G401 (cell line): ENCODE measurements around the gene CD3E. TPM values are rescaled to one million over a fixed set of nuclear protein-coding genes. Genes with fewer than 3 reads are reported as not detected.
A peak's percentile ranks its signal among the peaks of the same experiment; 100 is the strongest.

ENCODE experiments used
- DNase-seq: peaks from one replicate; pipeline ENCODE4 v3.0.0-alpha.2; 2015; ENCODE audit warnings: low spot score
- in situ Hi-C: cut with HindIII; loops from 2 replicates; pipeline ENCODE4 v1.10.0; 2016; ENCODE audit warnings: low sequenced_read_pairs, mixed read lengths
- total RNA-seq: library from RNA; depleted of rRNA; stranded (reverse); fragments of >200 nt; shearing (Covaris generic); gene quantifications from 2 replicates; pipeline ENCODE4 v1.2.3, GENCODE V29; 2014; rRNA removed

The CD3E gene
- total RNA-seq, 1 experiment from 2014 or later = not detected

GRCh38 chr11:118358071-118358470 is 53.5 kb downstream of the CD3E start:
- DNase-seq = no peak
- in situ Hi-C loops = no loop called here

GRCh38 chr11:118359295-118359958 is 54.9 kb downstream of the CD3E start, which contains the start of gene UBE4A:
Gene UBE4A, plus strand, starts transcription at chr11:118359600. Its CDS starts 5,481 bp downstream, at chr11:118365081.
- in situ Hi-C loops = no loop called here
- DNase-seq = peak; percentile 93

- in situ Hi-C loops = no loop called here
- peak; percentile 87 for DNase-seq
Measured at GRCh38 chr11:118364956-118365615, 60.6 kb downstream of the CD3E start.

Other genes starting within 250 kb of the CD3E start
- not detected in 2 replicates for gene TMPRSS4, start 227.7 kb upstream of the CD3E start, total RNA-seq
- gene SMIM35, start 217.8 kb upstream of the CD3E start, total RNA-seq = not detected in 2 replicates
- gene SCN4B, start 151.9 kb upstream of the CD3E start, total RNA-seq = not detected in 2 replicates
- gene SCN2B, start 128.1 kb upstream of the CD3E start, total RNA-seq = 0.10 TPM in 1 of 2 replicates, not detected in the other
- gene JAML, start 79.7 kb upstream of the CD3E start, total RNA-seq = not detected in 2 replicates
- not detected in 2 replicates for gene MPZL3, start 52.4 kb upstream of the CD3E start, total RNA-seq
- gene MPZL2, start 40.4 kb upstream of the CD3E start, total RNA-seq = not detected in 2 replicates
- gene CD3D, start 38.0 kb downstream of the CD3E start, total RNA-seq = not detected in 2 replicates
- not detected in 2 replicates for gene CD3G, start 39.6 kb downstream of the CD3E start, total RNA-seq
- 24.3 and 35.0 TPM in 2 replicates for gene UBE4A, start 54.9 kb downstream of the CD3E start, total RNA-seq
- 146 and 244 TPM in 2 replicates for gene ATP5MG, start 96.9 kb downstream of the CD3E start, total RNA-seq
- 6.6 and 20.5 TPM in 2 replicates for gene KMT2A, start 131.8 kb downstream of the CD3E start, total RNA-seq
- 3.3 TPM in 1 of 2 replicates, not detected in the other for gene TTC36, start 222.7 kb downstream of the CD3E start, total RNA-seq
- gene TMEM25, start 226.5 kb downstream of the CD3E start, total RNA-seq = 22.0 and 23.1 TPM in 2 replicates